ENCODE results near the gene ZNF415.
A peak's percentile ranks its signal among the peaks of the same experiment; 100 is the strongest.
"Not testable (repeated sequence)": the region's sequence is repeated elsewhere in the genome, so short reads cannot be mapped to it uniquely, and the experiment has no call there.

Gene ZNF415

GRCh38 chr19:53102206-53102755, 30.4 kb downstream of the ZNF415 start:
- peaks cover 15% of the 10 kb centered on the region for H3K4me1 ChIP-seq (ENCODE audit: control insufficient read depth, insufficient read depth, low read length)
- peaks cover 12% of the 10 kb centered on the region for H3K36me3 ChIP-seq (ENCODE audit: insufficient read depth, low read length)
- no peaks in the 10 kb centered on the region for H3K9me3 ChIP-seq (replicated peaks; ENCODE audit: low read length)
- H3K4me2 ChIP-seq (ENCODE audit: low read length), result peak overlapping the region; percentile 84
- H3K27me3 ChIP-seq (ENCODE audit: control insufficient read depth, insufficient read depth, low read length), result no peaks in the 10 kb centered on the region
- H3K9ac ChIP-seq (ENCODE audit: low read depth, low read length), result peak overlapping the region; percentile 96
- peak overlapping the region; percentile 80 for H3K4me3 ChIP-seq (ENCODE audit: low read length)

DNA sequence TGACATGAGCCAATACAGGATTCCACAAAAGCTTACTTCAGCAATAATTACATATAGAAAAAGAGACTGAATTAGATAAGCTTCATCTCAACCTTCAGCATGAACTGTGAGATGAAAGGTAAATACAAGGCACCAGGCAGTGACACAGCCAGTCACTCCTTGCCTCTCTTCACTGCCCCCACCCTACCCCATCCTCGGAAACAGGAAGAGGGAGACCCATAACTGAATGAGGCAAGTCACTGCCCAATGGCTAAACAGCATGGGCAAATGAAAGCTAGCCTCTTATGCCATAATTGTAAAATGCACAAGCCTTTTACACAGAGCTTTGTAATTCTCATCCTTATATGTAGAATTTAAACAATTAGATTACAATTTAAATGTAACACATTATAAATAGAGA, 31.2 kb downstream of the ZNF415 start:
- Histone ChIP-seq H3K4me2 (ENCODE audit: low read length) (peak overlapping the region; percentile 84), H3K4me1 (ENCODE audit: control insufficient read depth, insufficient read depth, low read length) (peaks cover 15% of the 10 kb centered on the region), H3K36me3 (ENCODE audit: insufficient read depth, low read length) (peaks cover 12% of the 10 kb centered on the region), H3K4me3 (ENCODE audit: low read length) (peak overlapping the region; percentile 80), H3K27me3 (ENCODE audit: control insufficient read depth, insufficient read depth, low read length) (no peaks in the 10 kb centered on the region), H3K9me3 (replicated peaks; ENCODE audit: low read length) (no peaks in the 10 kb centered on the region), H3K9ac (ENCODE audit: low read depth, low read length) (peak overlapping the region; percentile 96)

DNA sequence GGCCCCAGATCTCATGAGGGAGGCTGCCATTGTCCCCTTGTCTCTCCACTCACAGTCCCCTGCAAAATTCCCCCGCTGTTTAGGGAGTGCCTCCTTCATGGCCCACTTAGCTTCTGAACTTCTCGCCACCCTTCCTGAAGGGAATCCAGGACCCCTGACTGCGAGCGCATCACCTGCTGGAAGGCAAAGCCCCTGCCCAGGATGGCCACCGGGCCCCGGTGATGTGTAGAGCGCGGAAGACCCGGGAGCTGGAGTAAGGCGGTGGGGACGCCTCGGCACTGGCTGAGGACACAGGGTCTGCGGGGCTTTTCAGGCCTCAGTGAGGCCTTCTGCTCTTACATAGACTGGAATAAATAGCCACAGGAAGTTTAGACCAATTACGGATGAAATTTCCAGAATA, 34.1 kb downstream of the ZNF415 start:
- H3K27me3 ChIP-seq (ENCODE audit: control insufficient read depth, insufficient read depth, low read length); H3K9me3 ChIP-seq (replicated peaks; ENCODE audit: low read length); H3K9ac ChIP-seq (ENCODE audit: low read depth, low read length); H3K4me3 ChIP-seq (ENCODE audit: low read length); H3K4me2 ChIP-seq (ENCODE audit: low read length): not testable (repeated sequence)
- H3K36me3 ChIP-seq (ENCODE audit: insufficient read depth, low read length), result peaks cover 29% of the 10 kb centered on the region
- H3K4me1 ChIP-seq (ENCODE audit: control insufficient read depth, insufficient read depth, low read length), result peaks cover 11% of the 10 kb centered on the region

DNA sequence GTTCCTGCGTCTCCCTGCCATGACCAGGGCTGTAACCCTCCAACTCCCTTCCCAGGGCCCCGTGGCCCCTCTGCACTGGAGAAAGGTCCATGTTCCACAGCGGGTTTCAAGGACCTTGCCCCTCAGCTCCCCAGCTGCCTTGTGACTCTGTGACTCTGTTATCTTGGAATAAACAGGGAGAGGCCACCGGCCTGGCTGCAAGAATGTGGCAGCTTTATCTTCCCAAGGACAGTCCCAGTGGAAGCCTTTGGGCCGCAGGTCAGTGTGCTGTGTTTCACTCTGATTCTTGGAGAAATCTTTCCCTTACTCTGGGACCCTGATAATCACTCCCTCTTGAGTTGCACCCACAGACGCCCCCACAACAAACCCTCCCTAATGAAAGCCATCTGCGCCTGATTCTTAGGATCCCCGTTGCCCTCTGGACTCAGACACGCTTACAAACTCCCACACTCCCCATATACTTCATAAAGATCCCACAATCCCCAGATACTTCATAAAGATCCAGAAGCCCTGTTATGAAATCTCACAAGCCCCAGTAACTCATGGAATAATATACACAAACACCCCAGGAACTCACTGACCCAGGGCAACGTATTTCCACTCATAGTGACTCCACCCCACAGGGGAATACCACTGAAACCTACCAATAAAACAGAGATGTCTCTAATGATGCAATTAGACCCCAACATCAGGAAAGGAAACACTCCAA, 35.6 kb downstream of the ZNF415 start:
- not testable (repeated sequence) for H3K4me3 ChIP-seq (ENCODE audit: low read length); H3K9ac ChIP-seq (ENCODE audit: low read depth, low read length); H3K9me3 ChIP-seq (replicated peaks; ENCODE audit: low read length); H3K27me3 ChIP-seq (ENCODE audit: control insufficient read depth, insufficient read depth, low read length); H3K4me2 ChIP-seq (ENCODE audit: low read length); H3K4me1 ChIP-seq (ENCODE audit: control insufficient read depth, insufficient read depth, low read length)
- peaks cover 32% of the 10 kb centered on the region for H3K36me3 ChIP-seq (ENCODE audit: insufficient read depth, low read length)

GRCh38 chr19:53096579-53096978, 36.1 kb downstream of the ZNF415 start:
- not testable (repeated sequence) for H3K9ac ChIP-seq (ENCODE audit: low read depth, low read length); H3K27me3 ChIP-seq (ENCODE audit: control insufficient read depth, insufficient read depth, low read length); H3K4me3 ChIP-seq (ENCODE audit: low read length); H3K4me1 ChIP-seq (ENCODE audit: control insufficient read depth, insufficient read depth, low read length); H3K4me2 ChIP-seq (ENCODE audit: low read length); H3K9me3 ChIP-seq (replicated peaks; ENCODE audit: low read length)
- H3K36me3 ChIP-seq (ENCODE audit: insufficient read depth, low read length), result peaks cover 32% of the 10 kb centered on the region

GRCh38 chr19:53094754-53095575, 37.7 kb downstream of the ZNF415 start:
- Histone ChIP-seq H3K4me2 (ENCODE audit: low read length) (no peak overlapping the region), H3K4me3 (ENCODE audit: low read length) (no peak overlapping the region), H3K9me3 (replicated peaks; ENCODE audit: low read length) (no peaks in the 10 kb centered on the region), H3K36me3 (ENCODE audit: insufficient read depth, low read length) (peaks cover 45% of the 10 kb centered on the region), H3K4me1 (ENCODE audit: control insufficient read depth, insufficient read depth, low read length) (no peaks in the 10 kb centered on the region), H3K27me3 (ENCODE audit: control insufficient read depth, insufficient read depth, low read length) (no peaks in the 10 kb centered on the region), H3K9ac (ENCODE audit: low read depth, low read length) (no peak overlapping the region)

DNA sequence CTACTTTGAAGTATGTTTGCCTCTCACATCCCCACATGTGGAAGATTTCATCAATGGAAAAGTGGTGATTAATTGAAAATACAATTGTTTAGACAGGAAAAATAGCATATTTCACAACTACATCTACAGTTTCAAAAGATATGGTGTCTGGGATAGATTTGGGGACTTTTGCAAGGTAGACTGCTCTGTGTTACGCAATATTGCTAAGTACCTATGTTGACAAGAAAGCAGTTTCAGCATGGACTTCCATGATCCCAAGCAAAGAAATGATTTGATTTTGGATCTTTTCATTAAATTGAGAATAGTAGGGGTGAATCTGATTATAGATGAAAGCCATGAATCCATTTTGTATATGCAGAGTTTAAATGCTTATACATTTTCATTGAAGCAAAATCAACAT, 40.0 kb downstream of the ZNF415 start:
- Histone ChIP-seq H3K9me3 (replicated peaks; ENCODE audit: low read length) (no peaks in the 10 kb centered on the region), H3K36me3 (ENCODE audit: insufficient read depth, low read length) (peaks cover 57% of the 10 kb centered on the region), H3K4me3 (ENCODE audit: low read length) (no peak overlapping the region), H3K9ac (ENCODE audit: low read depth, low read length) (no peak overlapping the region), H3K4me1 (ENCODE audit: control insufficient read depth, insufficient read depth, low read length) (no peaks in the 10 kb centered on the region), H3K27me3 (ENCODE audit: control insufficient read depth, insufficient read depth, low read length) (no peaks in the 10 kb centered on the region), H3K4me2 (ENCODE audit: low read length) (no peak overlapping the region)

GRCh38 chr19:53091413-53092254, 41.1 kb downstream of the ZNF415 start:
- Histone ChIP-seq H3K9me3 (replicated peaks; ENCODE audit: low read length) (no peaks in the 10 kb centered on the region), H3K4me2 (ENCODE audit: low read length) (no peak overlapping the region), H3K4me3 (ENCODE audit: low read length) (no peak overlapping the region), H3K36me3 (ENCODE audit: insufficient read depth, low read length) (peaks cover 60% of the 10 kb centered on the region), H3K4me1 (ENCODE audit: control insufficient read depth, insufficient read depth, low read length) (no peaks in the 10 kb centered on the region), H3K27me3 (ENCODE audit: control insufficient read depth, insufficient read depth, low read length) (no peaks in the 10 kb centered on the region), H3K9ac (ENCODE audit: low read depth, low read length) (no peak overlapping the region)

GRCh38 chr19:53088091-53088490, 44.6 kb downstream of the ZNF415 start:
- H3K9ac ChIP-seq (ENCODE audit: low read depth, low read length), result no peak overlapping the region
- no peaks in the 10 kb centered on the region for H3K9me3 ChIP-seq (replicated peaks; ENCODE audit: low read length)
- H3K4me3 ChIP-seq (ENCODE audit: low read length), result no peak overlapping the region
- peaks cover 72% of the 10 kb centered on the region for H3K36me3 ChIP-seq (ENCODE audit: insufficient read depth, low read length)
- H3K27me3 ChIP-seq (ENCODE audit: control insufficient read depth, insufficient read depth, low read length), result no peaks in the 10 kb centered on the region
- no peaks in the 10 kb centered on the region for H3K4me1 ChIP-seq (ENCODE audit: control insufficient read depth, insufficient read depth, low read length)
- no peak overlapping the region for H3K4me2 ChIP-seq (ENCODE audit: low read length)

GRCh38 chr19:53086949-53087348, 45.8 kb downstream of the ZNF415 start:
- Histone ChIP-seq H3K9me3 (replicated peaks; ENCODE audit: low read length) (no peaks in the 10 kb centered on the region), H3K4me1 (ENCODE audit: control insufficient read depth, insufficient read depth, low read length) (no peaks in the 10 kb centered on the region), H3K36me3 (ENCODE audit: insufficient read depth, low read length) (peaks cover 83% of the 10 kb centered on the region), H3K4me3 (ENCODE audit: low read length) (no peak overlapping the region), H3K4me2 (ENCODE audit: low read length) (no peak overlapping the region), H3K27me3 (ENCODE audit: control insufficient read depth, insufficient read depth, low read length) (no peaks in the 10 kb centered on the region), H3K9ac (ENCODE audit: low read depth, low read length) (no peak overlapping the region)

- Histone ChIP-seq H3K27me3 (ENCODE audit: control insufficient read depth, insufficient read depth, low read length) (no peaks in the 10 kb centered on the region), H3K4me3 (ENCODE audit: low read length) (no peak overlapping the region), H3K4me1 (ENCODE audit: control insufficient read depth, insufficient read depth, low read length) (no peaks in the 10 kb centered on the region), H3K36me3 (ENCODE audit: insufficient read depth, low read length) (peaks cover 84% of the 10 kb centered on the region), H3K4me2 (ENCODE audit: low read length) (no peak overlapping the region), H3K9ac (ENCODE audit: low read depth, low read length) (no peak overlapping the region), H3K9me3 (replicated peaks; ENCODE audit: low read length) (no peaks in the 10 kb centered on the region)
Measured at GRCh38 chr19:53085496-53085895, 47.2 kb downstream of the ZNF415 start.
